HG03196 (cell line): Measurements from ENCODE around the gene PDCD2L.
"Not testable (repeated sequence)": the region's sequence is repeated elsewhere in the genome, so short reads cannot be mapped to it uniquely, and the experiment has no call there.

Experiments used
- ATAC-seq: cut with Tn5 transposase; IDR thresholded peaks from one replicate; pipeline ENCODE4 v1.9.1; 2021; ENCODE audit not compliant: unreplicated experiment

The PDCD2L gene

DNA sequence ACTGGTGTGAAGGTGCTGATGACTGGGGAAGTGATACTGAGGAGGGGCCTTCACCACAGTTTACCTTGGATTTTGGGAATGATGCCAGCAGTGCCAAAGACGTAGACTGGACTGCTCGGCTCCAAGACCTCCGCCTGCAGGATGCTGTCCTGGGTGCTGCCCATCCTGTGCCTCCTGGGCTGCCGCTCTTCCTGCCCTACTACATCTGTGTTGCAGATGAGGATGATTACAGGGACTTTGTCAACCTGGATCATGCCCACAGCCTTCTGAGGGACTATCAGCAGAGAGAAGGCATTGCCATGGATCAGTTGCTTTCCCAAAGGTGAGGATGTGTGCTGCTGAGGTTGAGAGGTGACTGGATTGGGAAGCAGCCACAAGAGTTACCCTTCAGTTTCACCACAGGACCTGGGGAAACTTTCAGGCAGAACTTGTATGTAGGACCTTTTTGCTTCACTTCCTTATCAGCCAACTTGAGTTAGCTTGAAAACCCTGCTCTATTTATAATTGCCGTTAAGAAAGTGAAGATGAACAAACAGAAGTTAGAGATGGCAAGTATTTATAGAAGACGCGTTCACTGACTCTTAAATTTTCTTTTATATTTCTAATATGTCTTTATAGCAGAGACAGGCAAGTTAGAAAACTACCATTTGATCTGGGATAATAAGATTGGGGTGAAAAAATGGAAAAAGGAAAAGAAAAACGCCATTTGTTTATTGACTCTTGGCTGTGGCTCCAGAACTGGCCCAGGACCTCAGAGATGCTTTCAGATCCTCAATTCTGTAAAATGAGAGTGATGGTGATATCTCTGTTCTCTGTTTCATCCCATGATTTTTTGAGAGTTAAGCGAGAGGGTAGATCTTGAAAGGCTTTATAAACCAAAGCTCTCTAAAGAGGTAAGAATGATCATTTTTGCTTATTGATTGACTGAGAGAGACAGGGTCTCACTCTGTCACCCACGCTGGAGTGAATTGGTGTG is 5.3 kb downstream of the PDCD2L start:
- ATAC-seq = no peak

DNA sequence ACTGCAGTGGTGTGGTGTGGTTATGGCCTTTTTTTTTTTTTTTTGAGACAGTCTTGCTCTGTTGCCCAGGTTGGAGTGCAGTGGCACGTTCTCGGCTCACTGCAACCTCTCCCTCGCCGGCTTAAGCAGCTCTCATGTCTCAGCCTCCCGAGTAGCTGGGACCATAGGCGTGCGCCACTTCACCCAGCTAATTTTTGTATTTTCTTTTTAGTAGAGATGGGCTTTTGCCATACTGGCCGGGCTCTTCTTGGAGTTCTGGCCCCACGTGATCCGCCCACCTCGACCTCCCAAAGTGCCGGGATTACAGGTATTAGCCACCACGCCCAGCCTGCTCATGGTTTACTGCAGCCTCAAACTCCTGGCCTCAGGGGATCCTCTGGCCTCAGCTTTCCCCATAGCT is 7.0 kb downstream of the PDCD2L start:
- no peak for ATAC-seq

DNA sequence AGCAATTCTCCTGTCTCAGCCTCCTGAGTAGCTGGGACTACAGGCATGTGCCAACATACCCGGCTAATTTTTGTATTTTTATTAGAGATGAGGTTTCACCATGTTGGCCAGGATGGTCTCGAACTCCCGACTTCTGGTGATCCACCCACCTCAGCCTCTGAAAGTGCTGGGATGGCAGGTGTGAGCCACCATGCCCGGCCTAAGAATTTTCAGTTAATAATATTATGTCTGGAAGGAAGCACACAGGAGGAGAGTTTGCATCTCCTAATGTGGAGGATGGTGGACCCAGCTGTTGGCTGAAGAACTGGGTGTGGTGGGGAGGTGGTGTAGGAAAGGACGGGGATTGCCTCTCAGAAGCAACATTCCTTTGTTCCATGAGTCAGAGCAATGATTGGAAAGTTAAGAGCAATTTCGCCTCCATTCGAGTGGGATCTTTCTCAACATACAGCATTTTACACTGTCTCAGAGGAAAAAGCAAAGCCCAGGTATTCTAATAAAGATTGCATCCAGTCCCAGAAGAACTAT is 11.9 kb downstream of the PDCD2L start:
- no peak for ATAC-seq

DNA sequence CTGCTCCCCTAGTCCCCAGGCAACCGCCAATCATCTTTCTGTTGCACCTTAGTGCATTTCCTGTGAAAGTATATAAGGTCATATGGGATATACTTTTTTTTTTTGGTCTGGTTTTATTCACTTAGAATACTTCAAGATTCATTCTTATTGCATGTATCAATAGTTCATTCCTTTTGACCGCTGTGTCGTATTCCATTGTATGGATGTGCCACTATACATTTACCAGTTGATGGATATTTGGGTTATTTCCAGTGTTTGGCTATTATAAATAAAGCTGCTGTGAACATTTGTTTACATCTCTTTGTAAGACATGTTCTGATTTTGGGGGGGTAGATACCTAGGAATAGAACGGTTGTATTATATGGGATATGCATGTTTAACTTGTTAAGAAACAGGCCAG is 14.1 kb downstream of the PDCD2L start:
- ATAC-seq = no peak

DNA sequence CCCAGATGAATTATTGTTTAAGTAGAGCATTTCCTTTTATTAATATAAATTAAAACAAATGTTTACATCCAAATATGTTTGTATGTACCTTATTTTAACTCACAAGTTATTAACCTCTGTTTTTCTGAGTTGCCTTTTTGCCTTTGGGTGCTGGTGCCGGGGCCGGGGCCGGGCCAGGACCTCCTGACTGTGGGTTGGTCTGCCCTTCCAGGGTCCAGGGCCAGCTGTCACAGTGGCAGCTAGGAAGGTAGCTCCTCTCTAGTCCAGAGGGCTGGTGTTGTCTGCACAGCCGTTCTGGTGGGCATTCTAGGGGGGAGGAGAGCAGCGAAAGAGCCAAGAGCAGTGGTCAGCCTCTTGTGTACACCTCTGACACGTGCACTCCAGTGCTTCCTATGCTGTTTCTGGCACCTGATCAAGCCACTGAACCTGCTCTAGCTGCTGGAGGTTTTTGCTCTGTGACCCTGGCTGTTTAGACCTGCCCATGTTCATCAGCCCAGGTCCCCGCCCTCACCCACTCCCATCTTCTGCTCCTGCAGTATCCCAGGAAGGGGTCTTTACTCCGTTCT is 22.0 kb downstream of the PDCD2L start:
- no peak for ATAC-seq

DNA sequence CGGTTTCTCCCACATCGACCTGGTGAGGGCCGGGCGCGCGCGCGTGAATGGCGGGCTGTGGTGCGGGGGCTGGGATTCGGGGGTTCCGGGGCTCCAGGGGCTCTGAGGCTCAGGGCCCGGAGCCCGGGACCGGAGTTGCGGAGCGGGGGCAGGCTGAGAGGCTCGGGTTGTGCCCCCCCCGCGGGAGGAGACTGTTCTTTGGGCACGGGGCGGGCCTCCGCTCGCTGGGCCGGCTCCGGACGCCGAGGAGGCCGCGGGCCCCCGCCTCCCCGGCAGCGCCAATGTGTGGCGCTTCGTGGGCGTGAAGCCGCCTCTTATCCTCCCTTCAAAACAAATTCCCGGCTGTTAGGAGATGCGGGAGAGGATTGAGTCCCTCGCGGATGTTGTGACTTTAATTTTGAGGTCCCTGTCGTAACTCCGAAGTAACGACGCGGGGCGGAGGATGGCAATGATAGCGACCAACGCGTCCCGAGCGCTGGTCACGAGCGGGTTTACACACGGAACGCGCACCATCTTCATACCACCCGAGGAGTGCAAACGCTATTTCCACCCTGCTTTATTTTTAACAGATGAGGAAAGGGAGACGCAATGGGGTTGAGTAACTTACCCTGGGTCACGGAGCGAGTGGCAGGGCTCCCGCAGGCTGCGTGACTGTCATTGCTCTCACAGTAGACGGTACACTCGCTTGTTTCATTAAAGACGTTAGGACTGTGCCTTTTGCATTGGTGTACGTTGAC is 24.5 kb downstream of the PDCD2L start:
- peak; percentile 49 for ATAC-seq

DNA sequence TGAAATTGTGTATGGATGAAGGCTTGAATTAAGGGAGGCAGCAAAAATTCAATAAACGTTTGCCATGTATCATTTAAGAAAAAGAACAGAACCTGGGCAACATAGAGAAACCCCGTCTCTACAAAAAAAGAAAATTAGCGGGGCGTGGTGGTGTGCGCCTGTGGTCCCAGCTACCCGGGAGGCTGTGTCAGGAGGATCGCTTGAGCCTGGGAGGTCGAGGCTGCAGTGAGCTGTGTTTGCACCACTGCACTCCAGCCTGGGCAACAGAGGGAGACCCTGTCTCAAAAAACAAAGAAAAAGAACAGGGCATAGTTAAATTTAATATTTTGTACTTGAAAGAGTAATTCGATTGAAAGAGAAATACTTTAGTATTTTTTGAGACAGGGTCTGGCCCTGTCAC is 25.4 kb downstream of the PDCD2L start:
- no peak for ATAC-seq

DNA sequence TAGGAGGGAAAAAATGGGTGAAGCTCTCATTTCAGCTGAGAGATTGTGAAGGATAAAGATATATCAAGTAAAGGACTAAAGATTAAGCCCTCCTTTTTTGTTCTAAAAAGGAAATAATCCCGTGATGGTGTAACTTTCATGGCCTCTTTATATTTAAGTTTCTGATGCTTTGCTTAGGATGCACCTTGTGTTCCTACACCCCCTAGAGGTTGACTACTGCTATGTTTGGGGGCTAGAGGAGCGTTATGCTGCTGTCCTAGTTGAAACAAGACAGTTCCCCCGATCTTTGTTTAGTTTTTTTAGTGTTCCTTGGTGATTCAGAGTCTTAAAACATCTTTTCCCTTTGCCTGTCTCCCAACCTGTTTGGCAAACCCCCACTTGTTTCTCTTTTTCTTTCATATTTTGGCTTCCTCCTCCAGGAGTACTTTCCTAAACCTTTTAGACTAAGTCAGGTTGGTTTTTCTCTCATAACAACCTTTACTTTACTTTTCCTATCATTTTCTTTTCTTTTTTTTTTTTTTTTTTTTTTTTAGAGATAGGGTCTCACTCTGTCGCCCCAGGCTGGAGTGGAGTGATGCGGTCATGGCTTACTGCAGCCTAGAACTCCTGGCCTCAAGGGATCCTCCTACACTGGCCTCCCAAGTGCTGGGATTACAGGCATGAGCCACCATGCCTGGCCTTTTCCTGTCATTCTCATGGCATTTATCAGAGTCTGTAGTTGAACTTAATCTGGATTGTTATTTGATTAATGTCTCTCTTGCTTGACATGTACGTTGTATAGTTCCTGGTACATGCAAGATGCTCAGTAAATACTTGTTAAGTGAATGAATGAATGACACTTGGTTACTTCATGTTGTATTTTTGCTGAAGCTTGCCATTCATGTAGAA is 26.8 kb downstream of the PDCD2L start:
- no peak for ATAC-seq

DNA sequence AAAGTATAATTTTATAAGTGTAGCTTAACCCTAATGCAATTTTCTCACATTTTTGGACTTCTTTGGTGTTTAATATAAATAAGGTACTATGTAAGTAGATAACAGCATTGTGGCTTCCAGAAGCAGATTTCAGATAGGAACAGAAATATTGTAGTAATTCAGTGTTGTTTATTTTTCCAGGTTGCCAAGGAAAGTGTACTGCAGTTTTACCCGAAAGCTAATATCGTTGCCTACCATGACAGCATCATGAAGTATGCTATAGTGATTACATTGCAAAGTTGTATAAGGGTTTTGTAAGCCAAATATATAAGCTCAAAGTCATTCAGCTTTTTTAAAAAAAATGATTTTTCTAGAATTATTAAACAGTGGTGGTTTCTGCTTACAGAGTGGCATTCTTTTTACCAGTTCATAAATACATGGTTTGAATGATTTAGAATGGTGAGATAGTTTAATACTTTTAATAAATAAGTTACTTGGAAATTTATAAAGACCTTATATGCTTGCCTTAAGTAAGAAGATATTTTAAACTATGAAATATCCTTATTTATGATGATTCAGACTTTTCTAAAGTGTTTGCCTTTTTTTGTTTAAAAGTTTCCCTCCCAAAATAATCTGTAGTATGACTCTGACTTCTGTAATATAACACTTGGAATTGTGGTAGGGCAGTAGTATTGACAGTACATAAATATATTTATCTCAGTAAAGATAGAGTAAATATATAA is 27.6 kb downstream of the PDCD2L start:
- no peak for ATAC-seq

DNA sequence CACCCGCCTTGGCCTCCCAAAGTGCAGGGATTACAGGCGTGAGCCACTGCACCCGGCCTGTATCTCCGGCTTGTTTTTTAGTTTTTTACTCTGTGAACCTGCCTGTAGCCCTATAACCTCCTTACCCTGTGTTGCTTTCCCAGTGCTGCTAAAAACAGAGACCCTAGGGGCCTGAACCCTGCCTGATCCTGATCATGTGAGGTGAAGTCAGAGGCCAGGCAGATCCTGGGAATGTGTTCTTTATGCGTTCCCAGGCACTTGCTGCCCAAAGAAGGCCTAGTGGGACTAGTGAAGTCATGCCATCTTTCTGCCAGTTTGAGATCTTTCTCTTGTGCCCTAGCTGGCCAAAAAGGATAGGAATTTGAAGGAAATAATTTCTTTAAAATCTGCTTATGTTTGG is 28.6 kb downstream of the PDCD2L start:
- no peak for ATAC-seq

DNA sequence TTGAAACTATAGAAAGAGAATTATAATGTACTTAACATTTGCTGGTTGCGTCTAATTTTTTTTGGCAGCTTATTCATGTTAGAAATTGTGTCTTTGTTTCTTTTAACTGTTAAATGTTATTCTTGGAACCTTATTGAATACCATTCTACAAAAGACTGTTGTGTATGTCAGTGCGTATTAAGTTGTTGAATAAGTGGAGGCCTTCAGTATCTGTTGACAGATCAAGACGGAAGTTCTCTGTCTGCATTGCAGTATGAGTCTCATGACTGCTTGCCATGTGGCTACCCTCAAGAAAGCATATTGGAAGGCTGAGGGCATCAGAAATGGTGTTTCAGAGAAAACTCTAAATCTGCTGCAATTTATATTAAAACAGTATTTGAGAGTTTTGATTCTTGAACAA is 32.5 kb downstream of the PDCD2L start:
- ATAC-seq = no peak

DNA sequence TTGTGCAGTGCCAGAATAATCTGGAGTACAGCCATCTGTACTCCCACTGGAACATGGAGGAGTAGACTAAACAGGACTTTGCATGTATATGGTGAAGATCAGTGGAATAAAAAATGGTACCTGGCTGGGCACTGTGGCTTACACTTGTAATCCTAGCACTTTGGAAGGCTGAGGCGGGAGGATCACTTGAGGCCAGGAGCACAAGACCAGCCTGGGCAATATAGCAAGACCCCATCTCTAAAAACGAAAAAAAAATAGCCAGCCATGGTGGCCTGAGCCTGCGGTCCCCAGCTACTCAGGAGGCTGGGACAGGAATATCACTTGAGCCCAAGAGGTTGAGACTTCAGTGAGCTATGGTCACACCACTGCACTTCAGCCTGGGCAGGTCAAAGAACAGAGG is 44.0 kb downstream of the PDCD2L start:
- no peak for ATAC-seq

DNA sequence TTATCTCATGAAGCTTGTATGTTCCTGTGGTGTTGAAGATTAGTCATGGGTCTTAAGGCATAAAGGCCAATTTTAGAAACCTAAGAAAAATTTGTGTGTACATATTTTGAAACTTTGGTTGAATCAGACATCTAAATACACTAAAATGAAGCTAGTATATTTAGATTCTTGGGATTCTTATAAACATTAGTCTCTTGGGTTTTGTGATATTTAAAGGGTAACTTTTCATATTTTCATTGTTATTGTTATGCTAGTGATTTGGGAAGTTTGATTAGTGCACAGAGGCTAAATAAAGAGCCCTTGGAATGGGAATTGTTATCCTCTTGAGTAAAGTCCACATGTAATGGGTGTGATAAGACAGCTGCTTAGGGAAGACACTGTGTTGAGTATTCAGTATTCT is 48.5 kb downstream of the PDCD2L start:
- ATAC-seq = no peak

DNA sequence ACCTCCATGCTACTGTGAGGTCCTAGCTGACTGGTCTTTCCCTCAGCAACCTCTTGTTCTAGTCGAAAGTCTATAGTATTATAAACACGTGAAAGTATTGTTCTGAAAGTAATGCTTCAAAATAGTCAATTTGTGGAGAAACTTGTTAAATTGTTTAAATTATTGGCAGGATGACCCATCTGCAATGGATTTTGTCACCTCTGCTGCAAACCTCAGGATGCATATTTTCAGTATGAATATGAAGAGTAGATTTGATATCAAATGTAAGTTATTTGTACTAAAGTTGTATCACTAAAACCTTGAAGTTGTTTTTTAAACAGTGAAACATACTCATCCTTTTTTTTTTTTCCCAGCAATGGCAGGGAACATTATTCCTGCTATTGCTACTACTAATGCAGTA is 49.9 kb downstream of the PDCD2L start:
- ATAC-seq = no peak

DNA sequence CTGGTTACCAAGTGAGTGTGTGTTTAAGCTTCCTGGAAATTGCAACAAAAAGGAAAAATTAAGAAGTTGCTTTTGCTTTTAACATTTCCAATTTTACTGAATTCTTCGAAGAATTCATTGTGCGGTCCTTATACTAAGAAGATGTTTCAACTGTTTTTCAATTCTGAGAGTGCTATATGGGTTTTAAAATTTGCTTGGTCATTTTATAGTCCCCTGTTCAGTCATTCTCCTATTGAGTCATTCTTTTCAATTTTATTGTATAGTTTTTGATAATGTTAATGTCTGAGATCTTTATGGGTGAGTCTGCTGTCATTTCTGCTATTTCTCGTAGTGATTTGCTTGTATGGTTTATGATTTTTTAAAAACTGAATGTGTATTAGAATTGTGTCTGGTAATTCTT is 50.5 kb downstream of the PDCD2L start:
- ATAC-seq = no peak

DNA sequence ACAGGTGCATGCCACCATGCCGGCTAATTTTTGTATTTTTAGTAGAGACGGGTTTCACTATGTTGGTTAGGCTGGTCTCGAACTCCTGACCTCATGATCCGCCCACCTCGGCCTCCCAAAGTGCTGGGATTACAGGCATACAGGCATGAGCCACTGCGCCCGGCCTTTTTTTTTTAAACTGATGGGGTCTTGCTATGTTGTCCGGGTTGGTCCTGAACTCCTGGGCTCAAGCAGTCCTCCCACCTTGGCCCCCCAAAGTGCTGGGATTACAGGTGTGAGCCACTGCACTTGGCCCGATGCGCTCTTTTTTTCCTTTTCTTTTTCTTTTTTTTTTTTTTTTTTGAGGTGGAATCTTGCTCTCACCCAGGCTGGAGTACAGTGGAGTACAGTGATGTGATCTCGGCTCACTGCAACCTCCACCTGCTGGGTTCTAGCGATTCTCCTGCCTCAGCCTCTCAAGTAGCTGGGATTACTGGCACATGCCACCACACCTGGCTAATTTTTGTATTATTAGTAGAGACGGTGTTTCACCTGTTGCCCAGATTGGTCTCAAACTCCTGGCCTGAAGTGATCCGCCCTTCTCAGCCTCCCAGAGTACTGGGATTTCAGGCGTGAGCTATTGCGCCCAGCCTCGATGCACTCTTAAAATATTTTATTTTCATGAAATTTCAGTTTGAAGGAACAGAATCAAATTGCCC is 51.7 kb downstream of the PDCD2L start:
- not testable (repeated sequence) for ATAC-seq

DNA sequence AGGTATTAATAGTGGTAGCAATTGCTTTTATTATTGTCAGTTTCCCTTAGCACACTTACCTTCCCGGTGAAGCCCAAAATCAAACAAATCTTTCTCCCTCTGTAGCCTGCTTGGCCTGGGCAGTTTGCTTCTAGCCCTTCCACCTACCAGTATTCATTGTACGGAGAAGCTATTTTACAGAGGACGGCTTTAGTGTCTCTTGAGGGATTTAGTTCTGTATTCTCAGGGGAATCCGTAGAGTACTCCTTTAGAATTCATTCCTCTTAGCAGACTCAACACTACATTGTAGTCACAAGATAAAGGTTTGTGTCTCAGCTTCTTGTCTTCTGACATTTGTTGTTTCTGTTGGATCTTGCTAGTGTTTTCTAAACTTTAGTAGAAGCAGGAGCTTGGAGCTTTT is 53.2 kb downstream of the PDCD2L start:
- no peak for ATAC-seq

DNA sequence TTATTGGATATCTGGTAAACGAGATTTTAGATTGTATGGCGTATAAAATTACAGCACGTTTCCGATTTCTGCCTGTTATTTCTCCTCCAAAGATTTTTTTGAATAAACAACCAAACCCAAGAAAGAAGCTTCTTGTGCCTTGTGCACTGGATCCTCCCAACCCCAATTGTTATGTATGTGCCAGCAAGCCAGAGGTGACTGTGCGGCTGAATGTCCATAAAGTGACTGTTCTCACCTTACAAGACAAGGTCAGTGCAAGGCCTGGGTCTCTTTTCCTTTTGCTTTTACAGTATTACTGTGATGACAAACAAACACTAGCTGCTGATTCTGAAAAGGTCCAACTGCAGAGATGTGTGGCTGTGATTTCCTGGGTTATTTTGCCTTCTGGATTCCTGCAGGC is 54.5 kb downstream of the PDCD2L start:
- no peak for ATAC-seq

DNA sequence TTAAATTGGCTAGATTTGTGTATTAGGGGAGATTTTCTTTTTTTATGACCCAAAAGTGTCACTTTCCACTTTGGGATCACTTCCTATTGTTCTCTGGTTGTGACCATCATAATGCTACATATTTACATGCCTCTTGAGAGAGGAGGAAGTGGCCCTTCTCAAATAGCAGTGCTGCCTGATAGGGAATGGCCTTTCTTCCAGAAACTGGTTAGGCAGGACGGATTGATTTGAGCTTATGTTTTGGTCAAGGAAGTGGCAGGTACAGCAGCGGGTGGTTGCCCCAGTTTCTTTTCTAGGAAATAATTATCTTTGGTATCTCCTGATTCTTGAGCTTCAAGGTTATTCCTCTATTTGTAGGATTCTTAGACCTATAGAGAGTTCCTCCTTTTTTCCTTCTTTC is 55.4 kb downstream of the PDCD2L start:
- ATAC-seq = no peak
